Ishikawa (cell line): ENCODE results near the gene RGS2.

Experiments used
- EP300 ChIP-seq: IDR thresholded peaks from 2 replicates; pipeline ENCODE4 v1.6.1; 2012; ENCODE audit warnings: borderline replicate concordance
- RAD21 ChIP-seq: IDR thresholded peaks from 2 replicates; pipeline ENCODE4 v1.6.1; 2012; ENCODE audit warnings: low read depth
- TAF1 ChIP-seq: IDR thresholded peaks from 2 replicates; pipeline ENCODE4 v1.6.1; 2012; ENCODE audit warnings: low read depth, mild to moderate bottlenecking

DNA sequence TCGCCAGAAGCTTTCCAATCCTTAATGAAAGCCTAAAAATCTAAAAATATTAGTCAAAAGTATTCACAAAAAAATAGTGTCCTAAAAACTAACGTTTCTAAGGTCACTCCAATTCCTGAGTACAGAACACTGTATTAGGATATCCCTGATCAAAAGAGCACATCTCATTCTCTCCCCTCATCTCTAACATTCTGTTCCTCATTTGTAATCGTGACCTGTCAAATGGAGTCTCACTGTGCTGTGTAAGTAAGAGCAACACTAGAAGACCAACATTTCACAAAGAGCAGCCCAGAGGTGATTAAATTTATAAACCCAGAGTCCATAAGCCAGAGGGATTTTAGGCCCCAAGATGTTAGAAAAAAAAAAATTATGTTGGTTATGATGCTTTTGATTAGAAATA lies 26.3 kb downstream of the RGS2 start:
- TF ChIP-seq EP300: no peak
- no peak for TF ChIP-seq TAF1
- TF ChIP-seq RAD21: no peak
